Fibroblast of gingiva (primary cell): ENCODE results near the gene GOLIM4.
"Not testable (repeated sequence)": the region's sequence is repeated elsewhere in the genome, so short reads cannot be mapped to it uniquely, and the experiment has no call there.

Experiments used
- DNase-seq: peaks from one replicate; pipeline ENCODE4 v3.0.0-alpha.2; 2011; ENCODE audit warnings: low read depth

Gene GOLIM4

GRCh38 chr3:168077091-168077490 lies 18.6 kb downstream of the GOLIM4 start:
- no peak for DNase-seq

DNA sequence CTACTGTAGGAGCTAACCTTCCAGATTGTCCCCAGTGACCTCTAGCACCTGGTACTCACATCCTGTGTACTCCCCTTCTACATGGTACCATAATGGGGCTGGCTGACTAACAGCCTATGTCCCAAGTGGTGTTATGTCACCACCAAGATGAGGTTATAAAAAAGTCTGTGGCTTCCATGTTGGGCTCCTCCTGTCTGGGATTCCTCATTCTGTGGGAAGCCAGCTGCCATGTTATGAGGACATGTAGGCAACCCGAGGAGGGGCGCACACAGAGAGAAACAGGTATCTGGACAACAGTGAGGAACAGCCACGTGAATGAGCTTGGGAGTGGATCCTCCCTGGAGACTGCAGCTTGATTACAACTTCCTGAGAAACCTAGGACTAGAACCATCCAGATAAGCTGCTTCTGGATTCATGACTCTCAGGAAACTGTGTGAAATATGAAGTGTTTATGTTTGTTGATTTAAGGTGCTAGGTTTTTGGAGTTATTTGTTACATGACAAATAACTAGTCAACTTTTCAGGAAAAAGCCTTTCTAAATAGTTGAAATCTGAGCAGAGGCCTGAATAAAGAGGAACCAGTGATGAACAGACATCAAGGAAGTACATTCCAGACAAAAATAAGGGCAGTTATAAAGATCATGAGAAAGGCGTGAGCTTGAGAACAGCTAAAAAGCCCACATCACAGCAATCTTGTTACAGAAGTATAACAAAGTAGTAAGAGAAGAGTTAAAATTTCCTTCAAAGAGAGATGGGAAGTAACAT lies 21.7 kb downstream of the GOLIM4 start:
- no peak for DNase-seq

DNA sequence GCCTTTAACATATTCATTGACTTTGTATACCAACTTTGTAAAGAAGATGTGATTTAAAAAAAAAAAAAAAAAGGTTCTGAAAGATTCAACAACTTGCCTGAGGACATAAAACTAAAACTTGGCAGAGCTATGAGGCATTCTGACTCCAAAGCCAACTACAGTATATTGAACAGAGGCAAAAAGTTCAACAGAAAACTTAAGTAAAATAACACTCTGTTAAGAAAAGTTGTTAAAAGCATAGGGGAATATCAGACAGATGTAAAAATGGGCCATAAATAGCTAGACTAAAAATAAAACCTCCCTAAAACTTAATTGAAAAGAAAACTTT lies 23.4 kb downstream of the GOLIM4 start:
- peak; percentile 18 for DNase-seq

DNA sequence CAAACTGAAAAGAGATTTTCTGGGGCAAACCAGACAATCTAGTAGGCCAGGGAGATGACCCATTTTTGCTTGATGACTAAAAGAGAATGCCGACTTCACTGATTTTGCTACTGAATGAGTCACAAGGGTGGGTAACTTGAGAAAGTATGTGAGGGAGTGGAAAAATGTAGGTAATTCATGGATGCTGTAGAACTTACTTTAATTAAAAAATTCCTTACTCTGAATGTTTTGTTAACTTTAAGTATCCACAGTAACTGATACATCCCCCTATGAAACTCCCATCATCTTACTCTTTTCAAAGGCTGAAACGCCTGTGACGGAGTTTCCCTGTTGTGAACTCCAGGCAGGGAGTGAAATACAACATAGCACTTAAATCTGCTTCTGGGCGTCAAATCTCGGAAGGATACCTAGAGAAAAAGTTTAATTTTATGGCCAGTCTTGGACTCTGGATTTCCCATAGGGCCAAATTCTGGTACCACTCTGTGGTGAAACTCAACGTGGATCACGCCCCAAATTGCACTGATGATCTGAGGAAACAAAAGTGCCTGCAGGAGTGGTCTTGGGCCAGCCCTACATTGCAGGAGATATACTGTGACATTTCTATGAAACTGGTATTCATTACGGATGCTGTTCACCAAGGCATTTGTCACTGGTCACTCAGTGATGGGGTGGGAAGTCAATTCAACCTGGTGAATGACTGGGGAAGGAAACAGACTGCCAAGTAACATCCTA lies 24.0 kb downstream of the GOLIM4 start:
- peak; percentile 72 for DNase-seq

GRCh38 chr3:168070919-168071318 lies 24.8 kb downstream of the GOLIM4 start:
- no peak for DNase-seq

- DNase-seq: no peak
Observed at GRCh38 chr3:168068346-168068745, 27.4 kb downstream of the GOLIM4 start.

GRCh38 chr3:168066882-168067281 lies 28.8 kb downstream of the GOLIM4 start:
- no peak for DNase-seq

DNA sequence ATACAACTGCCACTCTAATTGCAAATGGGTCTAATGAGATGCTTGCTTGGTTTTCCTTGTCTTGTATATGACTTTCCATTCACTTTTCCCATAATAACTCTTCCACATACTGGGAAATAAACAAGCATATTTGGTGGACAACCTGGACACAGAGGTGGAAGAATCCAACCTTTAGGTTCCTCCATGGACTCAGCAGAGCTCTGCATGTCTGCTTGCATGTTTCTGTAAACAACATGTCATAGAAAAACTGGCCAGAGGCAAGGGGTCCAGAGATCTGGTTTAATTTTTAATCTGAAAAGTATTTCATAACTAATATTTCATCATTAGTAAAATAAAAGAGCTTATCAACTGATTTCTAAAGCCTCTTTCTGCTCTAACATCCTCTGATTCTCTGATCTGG lies 30.2 kb downstream of the GOLIM4 start:
- DNase-seq: no peak

- DNase-seq: no peak
Observed at GRCh38 chr3:168063122-168063521, 32.6 kb downstream of the GOLIM4 start.

DNA sequence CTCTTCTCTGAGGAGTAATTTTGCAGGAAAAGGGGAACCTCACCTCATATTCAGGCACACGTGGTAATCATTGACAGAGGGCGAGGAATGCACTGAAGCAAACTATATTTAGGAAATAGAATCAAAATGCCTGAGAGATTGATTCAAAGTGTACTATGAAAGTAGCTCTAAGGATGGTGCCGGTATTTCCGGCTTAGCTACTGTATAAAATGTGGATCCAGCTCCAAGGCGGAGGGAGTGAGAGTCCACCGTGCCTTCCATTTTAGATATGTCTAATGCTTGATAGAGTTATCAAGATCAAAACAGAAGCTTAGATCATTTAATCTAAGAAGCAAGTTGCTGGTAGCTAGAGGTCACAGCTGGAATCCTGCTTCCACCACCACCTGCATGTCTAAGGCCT lies 33.0 kb downstream of the GOLIM4 start:
- DNase-seq: no peak

- DNase-seq: no peak
Observed at GRCh38 chr3:168061332-168061996, 34.3 kb downstream of the GOLIM4 start.

- no peak for DNase-seq
Observed at GRCh38 chr3:168060317-168060716, 35.4 kb downstream of the GOLIM4 start.

- DNase-seq: no peak
Observed at GRCh38 chr3:168058481-168058880, 37.2 kb downstream of the GOLIM4 start.

DNA sequence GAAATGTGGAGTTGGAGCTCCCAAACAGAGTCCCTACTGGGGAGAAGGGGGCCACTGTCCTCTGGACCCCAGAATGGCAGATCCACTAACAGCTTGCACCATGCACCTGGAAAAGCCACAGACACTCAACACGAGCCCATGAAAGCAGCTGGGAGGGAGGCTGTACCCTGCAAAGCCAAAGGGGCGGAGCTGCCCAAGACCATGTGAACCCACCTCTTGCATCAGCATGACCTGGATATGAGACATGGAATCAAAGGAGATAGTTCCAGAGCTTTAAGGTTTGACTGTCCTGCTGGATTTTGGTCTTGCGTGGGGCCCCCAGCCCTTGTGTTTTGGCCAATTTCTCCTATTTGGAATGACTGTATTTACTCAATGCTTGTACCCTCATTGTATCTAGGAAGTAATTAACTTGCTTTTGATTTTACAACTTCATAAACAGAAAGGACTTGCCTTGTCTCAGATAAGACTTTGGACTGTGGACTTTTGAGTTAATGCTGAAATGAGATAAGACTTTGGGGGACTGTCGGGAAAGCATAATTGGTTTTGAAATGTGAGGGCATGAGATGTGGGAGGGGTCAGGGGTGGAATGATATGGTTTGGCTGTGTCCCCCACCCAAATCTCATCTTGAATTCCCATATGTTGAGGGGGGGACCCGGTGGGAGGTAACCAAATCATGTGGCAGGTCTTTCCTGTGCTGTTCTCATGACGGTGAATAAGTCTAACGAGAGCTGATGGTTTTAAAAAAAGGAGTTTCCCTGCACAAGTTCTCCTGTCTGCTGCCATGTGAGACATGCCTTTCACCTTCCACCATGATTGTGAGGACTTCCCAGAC lies 39.1 kb downstream of the GOLIM4 start:
- not testable (repeated sequence) for DNase-seq

GRCh38 chr3:168054447-168054846 lies 41.3 kb downstream of the GOLIM4 start:
- no peak for DNase-seq

GRCh38 chr3:168053115-168053514 lies 42.6 kb downstream of the GOLIM4 start:
- DNase-seq: no peak

DNA sequence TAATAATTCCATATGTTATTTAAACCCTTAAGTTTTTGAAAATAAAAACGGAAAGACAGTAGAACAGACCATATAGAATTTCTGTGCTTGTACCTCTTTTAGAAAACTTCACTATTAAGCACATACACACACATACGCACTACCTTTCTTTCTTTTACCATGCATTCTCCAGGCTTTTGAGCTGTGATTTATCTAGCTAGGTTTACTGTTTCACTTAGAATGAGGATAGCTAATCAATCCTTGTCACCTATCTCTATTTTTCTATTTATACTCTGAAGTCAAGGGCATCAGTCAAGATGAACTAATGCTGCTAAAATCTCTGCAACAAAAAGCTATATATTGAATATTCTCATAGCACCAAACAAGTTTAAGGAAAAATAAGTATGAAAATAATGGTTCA lies 43.2 kb downstream of the GOLIM4 start:
- no peak for DNase-seq

DNA sequence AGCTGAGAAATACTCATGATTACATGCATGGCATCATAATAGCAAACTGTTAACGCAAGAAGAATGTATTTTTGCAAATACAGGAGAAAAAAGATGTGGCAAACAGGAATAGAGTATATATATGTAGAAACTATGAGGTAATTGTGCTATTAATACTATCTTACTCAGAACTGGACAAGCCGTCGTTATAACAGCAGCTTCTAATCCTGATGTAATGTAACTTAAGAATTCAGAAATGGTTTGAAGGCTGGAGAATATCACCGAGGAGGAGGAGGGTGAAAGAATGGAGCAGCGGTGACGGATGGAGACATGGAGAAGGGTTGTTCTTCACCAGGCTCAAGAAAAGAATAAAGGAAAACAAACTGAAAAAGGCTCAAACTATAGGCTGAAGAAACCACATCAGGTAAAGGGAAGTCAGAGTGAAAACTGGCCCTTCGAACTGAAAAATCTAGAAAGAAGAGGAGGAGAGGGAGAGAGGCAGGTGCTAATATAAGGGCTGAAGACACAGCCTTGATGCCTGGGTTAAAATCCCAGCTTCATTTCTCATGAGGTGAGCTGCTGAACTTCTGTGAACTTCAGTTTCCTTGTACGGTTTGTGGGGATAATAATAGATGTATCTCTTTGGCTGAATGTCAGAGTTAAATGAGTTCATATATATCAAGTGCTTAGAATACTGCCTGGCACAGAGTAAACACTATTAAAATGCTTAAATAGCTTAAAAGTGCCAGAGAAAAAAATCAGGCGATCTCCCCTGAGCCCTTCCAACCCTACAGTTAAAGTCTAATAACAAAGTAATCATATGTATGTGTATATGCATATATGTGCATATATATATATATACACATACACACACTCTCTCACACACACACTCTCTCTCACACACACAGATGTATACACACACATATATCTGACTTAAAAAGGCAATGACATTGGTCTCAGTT lies 43.9 kb downstream of the GOLIM4 start:
- peak; percentile 66 for DNase-seq

DNA sequence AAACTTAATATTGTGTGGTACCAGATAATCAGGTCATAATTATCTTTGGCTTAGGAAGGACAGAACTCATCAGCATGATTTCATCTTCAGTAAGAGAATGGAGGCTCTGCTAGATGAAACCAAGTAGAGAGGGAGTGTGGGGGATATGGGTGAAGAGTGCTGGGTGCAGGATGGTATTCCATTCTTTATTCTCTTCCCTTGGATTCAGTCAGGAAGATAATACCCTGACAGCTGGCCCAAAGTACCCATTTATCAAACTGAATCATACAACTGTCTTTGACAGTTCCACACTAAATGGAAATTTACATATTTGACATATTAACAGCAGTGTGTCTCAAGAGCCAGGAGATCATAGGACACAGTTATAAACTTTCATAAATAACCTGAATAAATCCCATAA lies 44.7 kb downstream of the GOLIM4 start:
- DNase-seq: no peak

GRCh38 chr3:168049367-168049974 lies 46.3 kb downstream of the GOLIM4 start:
- DNase-seq: peak; percentile 64
